Trophoblast cell (in vitro differentiated cells and primary cell): Measurements from ENCODE around the gene MCAT.

Experiments used
- DNase-seq, 2 donors: peaks; one replicate each; pipeline ENCODE4 v3.0.0-alpha.2; 2016
- H2AFZ ChIP-seq: 2 replicates; pipeline ENCODE4 v1.6.1; 2013; ENCODE audit warnings: low read length, moderate library complexity, mild to moderate bottlenecking; ENCODE audit not compliant: insufficient read depth, poor library complexity
- H2AK5ac ChIP-seq: 2 replicates; pipeline ENCODE4 v1.6.1; 2013; ENCODE audit warnings: mild to moderate bottlenecking, low read length
- H2BK120ac ChIP-seq: 2 replicates; pipeline ENCODE4 v1.6.1; 2013; ENCODE audit warnings: low read length, mild to moderate bottlenecking, moderate library complexity; ENCODE audit not compliant: insufficient read depth, poor library complexity
- H2BK12ac ChIP-seq: 2 replicates; pipeline ENCODE4 v1.6.1; 2013; ENCODE audit warnings: mild to moderate bottlenecking, low read length, moderate library complexity
- H2BK5ac ChIP-seq: 2 replicates; pipeline ENCODE4 v1.6.1; 2013; ENCODE audit warnings: low read length, low read depth, moderate library complexity, mild to moderate bottlenecking; ENCODE audit not compliant: poor library complexity
- H3K14ac ChIP-seq: 2 replicates; pipeline ENCODE4 v1.6.1; 2013; ENCODE audit warnings: mild to moderate bottlenecking, low read length
- H3K18ac ChIP-seq: 2 replicates; pipeline ENCODE4 v1.6.1; 2013; ENCODE audit warnings: mild to moderate bottlenecking, low read length
- H3K23ac ChIP-seq: 2 replicates; pipeline ENCODE4 v1.6.1; 2013; ENCODE audit warnings: low read length
- H3K27ac ChIP-seq: 2 replicates; pipeline ENCODE4 v1.5.1; 2013; ENCODE audit warnings: low read depth, mild to moderate bottlenecking, inconsistent platforms, low read length, moderate library complexity
- H3K27me3 ChIP-seq: 2 replicates; pipeline ENCODE4 v1.6.1; 2013; ENCODE audit warnings: inconsistent platforms, mild to moderate bottlenecking, low read length, moderate library complexity; ENCODE audit not compliant: insufficient read depth
- H3K36me3 ChIP-seq, 2 experiments: 1 replicate in 1 of 2; 2 replicates in 1 of 2; pipeline ENCODE4 v1.6.1; 2013; ENCODE audit warnings: low read length in 2 of 2, mild to moderate bottlenecking in 2 of 2, moderate library complexity in 1 of 2; ENCODE audit not compliant: insufficient read depth in 2 of 2, control insufficient read depth in 1 of 2
- H3K4ac ChIP-seq: 2 replicates; pipeline ENCODE4 v1.6.1; 2013; ENCODE audit warnings: low read depth, mild to moderate bottlenecking, low read length, moderate library complexity
- H3K4me1 ChIP-seq, 2 experiments: 1 replicate in 1 of 2; 2 replicates in 1 of 2; pipeline ENCODE4 v1.6.1; 2013; ENCODE audit warnings: low read length in 2 of 2, mild to moderate bottlenecking in 2 of 2, moderate library complexity in 1 of 2; ENCODE audit not compliant: insufficient read depth in 2 of 2, control insufficient read depth in 1 of 2
- H3K4me2 ChIP-seq: 2 replicates; pipeline ENCODE4 v1.6.1; 2013; ENCODE audit warnings: inconsistent platforms, mild to moderate bottlenecking, low read length, moderate library complexity
- H3K4me3 ChIP-seq: 2 replicates; pipeline ENCODE4 v1.5.1; 2013; ENCODE audit warnings: mild to moderate bottlenecking, low read depth, low read length, inconsistent platforms
- H3K79me1 ChIP-seq: one replicate; pipeline ENCODE4 v1.6.1; 2013; ENCODE audit warnings: low read length
- H3K79me2 ChIP-seq: 2 replicates; pipeline ENCODE4 v1.6.1; 2013; ENCODE audit warnings: low read length, mild to moderate bottlenecking; ENCODE audit not compliant: control insufficient read depth, insufficient read depth, poor library complexity
- H3K9ac ChIP-seq: 2 replicates; pipeline ENCODE4 v1.6.1; 2013; ENCODE audit warnings: mild to moderate bottlenecking, low read length
- H3K9me3 ChIP-seq: 2 replicates; pipeline ENCODE4 v1.6.1; 2013; ENCODE audit warnings: low read depth, mild to moderate bottlenecking, control low read depth, inconsistent platforms, low read length; ENCODE audit not compliant: insufficient read depth
- H4K12ac ChIP-seq: 2 replicates; pipeline ENCODE4 v1.6.1; 2013; ENCODE audit warnings: low read depth, mild to moderate bottlenecking, low read length, moderate library complexity
- H4K8ac ChIP-seq: 2 replicates; pipeline ENCODE4 v1.6.1; 2013; ENCODE audit warnings: low read depth, mild to moderate bottlenecking, low read length, moderate library complexity
- H4K91ac ChIP-seq: one replicate; pipeline ENCODE4 v1.6.1; 2013; ENCODE audit warnings: low read depth, mild to moderate bottlenecking, low read length, moderate library complexity
- WGBS: extraction: QIAGEN DNeasy Blood & Tissue Kit; methylation state at CpG from one replicate; pipeline ENCODE4 v1.1.7; 2013; ENCODE audit warnings: missing lambda C conversion rate; ENCODE audit not compliant: insufficient read length, insufficient coverage; ENCODE audit errors: extremely low coverage; 5-methylcytosine and 5-hydroxymethylcytosine counted together

MCAT gene

GRCh38 chr22:43159484-43160178, 16.4 kb upstream of the MCAT start:
- Histone ChIP-seq H2AFZ (no peak overlapping the region), H2AK5ac (no peak overlapping the region), H4K8ac (no peak overlapping the region), H3K36me3 (no peaks in the 10 kb centered on the region), H4K91ac (no peak overlapping the region), H3K4ac (no peak overlapping the region), H2BK12ac (no peak overlapping the region), H3K79me2 (no peaks in the 10 kb centered on the region), H3K27me3 (no peaks in the 10 kb centered on the region), H3K9ac (no peak overlapping the region), H3K4me3 (no peak overlapping the region), H3K9me3 (peaks cover 1% of the 10 kb centered on the region), H3K4me2 (no peak overlapping the region), H2BK120ac (no peak overlapping the region), H3K23ac (no peak overlapping the region), H2BK5ac (no peak overlapping the region), H3K18ac (no peak overlapping the region), H3K27ac (no peak overlapping the region), H3K79me1 (no peaks in the 10 kb centered on the region), H3K4me1 (no peaks in the 10 kb centered on the region), H3K14ac (no peak overlapping the region), H4K12ac (no peak overlapping the region)
- WGBS, result no CpG with 5 or more reads among the region's 18 CpGs
- no peak for DNase-seq

GRCh38 chr22:43158778-43159483, 15.7 kb upstream of the MCAT start:
- H3K9ac ChIP-seq, result no peak overlapping the region
- H4K8ac ChIP-seq, result no peak overlapping the region
- no peak overlapping the region for H2AK5ac ChIP-seq
- DNase-seq, result no peak
- H4K12ac ChIP-seq, result no peak overlapping the region
- H3K18ac ChIP-seq, result no peak overlapping the region
- no peaks in the 10 kb centered on the region for H3K36me3 ChIP-seq
- no peak overlapping the region for H3K4me3 ChIP-seq
- no peaks in the 10 kb centered on the region for H3K4me1 ChIP-seq
- H2AFZ ChIP-seq, result no peak overlapping the region
- H3K27me3 ChIP-seq, result no peaks in the 10 kb centered on the region
- no CpG with 5 or more reads among the region's 24 CpGs for WGBS
- no peak overlapping the region for H3K4ac ChIP-seq
- no peak overlapping the region for H2BK120ac ChIP-seq
- no peak overlapping the region for H2BK12ac ChIP-seq
- no peak overlapping the region for H3K14ac ChIP-seq
- H3K23ac ChIP-seq, result no peak overlapping the region
- H3K79me2 ChIP-seq, result no peaks in the 10 kb centered on the region
- H3K4me2 ChIP-seq, result no peak overlapping the region
- H3K79me1 ChIP-seq, result no peaks in the 10 kb centered on the region
- no peak overlapping the region for H2BK5ac ChIP-seq
- peaks cover 1% of the 10 kb centered on the region for H3K9me3 ChIP-seq
- H4K91ac ChIP-seq, result no peak overlapping the region
- H3K27ac ChIP-seq, result no peak overlapping the region

GRCh38 chr22:43157874-43158546, 14.8 kb upstream of the MCAT start:
- Histone ChIP-seq H3K4me2 (no peak overlapping the region), H2BK12ac (no peak overlapping the region), H3K27ac (no peak overlapping the region), H3K23ac (no peak overlapping the region), H3K79me2 (no peaks in the 10 kb centered on the region), H3K18ac (no peak overlapping the region), H4K12ac (no peak overlapping the region), H3K4me1 (no peaks in the 10 kb centered on the region), H2BK120ac (no peak overlapping the region), H3K79me1 (no peaks in the 10 kb centered on the region), H3K27me3 (no peaks in the 10 kb centered on the region), H2AFZ (no peak overlapping the region), H3K4ac (no peak overlapping the region), H4K8ac (no peak overlapping the region), H3K36me3 (no peaks in the 10 kb centered on the region), H2AK5ac (no peak overlapping the region), H3K9ac (no peak overlapping the region), H3K14ac (no peak overlapping the region), H2BK5ac (no peak overlapping the region), H4K91ac (no peak overlapping the region), H3K4me3 (no peak overlapping the region), H3K9me3 (peaks cover 1% of the 10 kb centered on the region)
- no peak for DNase-seq
- WGBS, result no CpG with 5 or more reads among the region's 9 CpGs

GRCh38 chr22:43156413-43156812, 13.2 kb upstream of the MCAT start:
- Histone ChIP-seq H3K9me3 (no peaks in the 10 kb centered on the region), H3K27ac (no peak overlapping the region), H2AFZ (no peak overlapping the region), H3K23ac (no peak overlapping the region), H3K4me1 (peaks cover 12 to 14% of the 10 kb centered on the region in 2 experiments), H4K12ac (no peak overlapping the region), H3K14ac (no peak overlapping the region), H2BK120ac (no peak overlapping the region), H2BK5ac (no peak overlapping the region), H3K79me1 (no peaks in the 10 kb centered on the region), H4K91ac (no peak overlapping the region), H4K8ac (no peak overlapping the region), H3K36me3 (no peaks in the 10 kb centered on the region), H3K4me3 (no peak overlapping the region), H3K9ac (no peak overlapping the region), H2AK5ac (no peak overlapping the region), H3K4ac (no peak overlapping the region), H2BK12ac (no peak overlapping the region), H3K27me3 (no peaks in the 10 kb centered on the region), H3K79me2 (no peaks in the 10 kb centered on the region), H3K4me2 (no peak overlapping the region), H3K18ac (no peak overlapping the region)
- WGBS, result no CpG with 5 or more reads among the region's 12 CpGs
- no peak for DNase-seq
